DND-41 (cell line): ENCODE results near the gene FAM184B.

Experiments
- ATAC-seq: fragments of 200-7000 bp; cut with Tn5 transposase; 3 replicates; pipeline ENCODE4 v1.9.1; 2021; ENCODE audit warnings: low read depth; ENCODE audit not compliant: insufficient read depth
- DNase-seq: peaks from one replicate; pipeline ENCODE4 v3.0.0-alpha.2; 2020
- H2AFZ ChIP-seq: 2 replicates; pipeline ENCODE4 v1.6.0; 2012; ENCODE audit warnings: low read depth, low read length
- H3K27ac ChIP-seq: 2 replicates; pipeline ENCODE4 v1.5.1; 2012; ENCODE audit warnings: low read length, inconsistent platforms
- H3K27me3 ChIP-seq: fragments of 200-600 bp; sonication (generic); 2 replicates; pipeline ENCODE4 v1.6.0; 2012; ENCODE audit warnings: low read length, mild to moderate bottlenecking, inconsistent platforms; ENCODE audit not compliant: insufficient read depth, poor library complexity
- H3K36me3 ChIP-seq: 2 replicates; pipeline ENCODE4 v1.5.1; 2012; ENCODE audit warnings: low read length, inconsistent platforms; ENCODE audit not compliant: insufficient read depth
- H3K4me1 ChIP-seq: 2 replicates; pipeline ENCODE4 v1.5.1; 2012; ENCODE audit warnings: mild to moderate bottlenecking, low read length; ENCODE audit not compliant: insufficient read depth
- H3K4me2 ChIP-seq: 2 replicates; pipeline ENCODE4 v1.6.0; 2012; ENCODE audit warnings: mild to moderate bottlenecking, moderate library complexity, low read length, inconsistent platforms; ENCODE audit not compliant: insufficient read depth
- H3K4me3 ChIP-seq, 2 experiments: fragments of 200-600 bp in 1 of 2; shearing (Covaris generic) in 1 of 2; 2 replicates each; pipeline ENCODE4 v1.5.1; 2012 to 2016; ENCODE audit warnings: inconsistent platforms in 2 of 2, low read length in 2 of 2, mild to moderate bottlenecking in 2 of 2, low read depth in 1 of 2, moderate library complexity in 1 of 2
- H3K79me2 ChIP-seq: 2 replicates; pipeline ENCODE4 v1.6.0; 2012; ENCODE audit warnings: low read length, inconsistent platforms; ENCODE audit not compliant: insufficient read depth
- H3K9ac ChIP-seq: 2 replicates; pipeline ENCODE4 v1.6.0; 2012; ENCODE audit warnings: low read depth, mild to moderate bottlenecking, inconsistent platforms, low read length, moderate library complexity
- H3K9me3 ChIP-seq: 2 replicates; pipeline ENCODE4 v1.5.1; 2012; ENCODE audit warnings: low read length, moderate library complexity, mild to moderate bottlenecking, inconsistent platforms; ENCODE audit not compliant: insufficient read depth, severe bottlenecking
- H4K20me1 ChIP-seq: 2 replicates; pipeline ENCODE4 v1.6.0; 2012; ENCODE audit warnings: low read length; ENCODE audit not compliant: insufficient read depth
- EZH2 ChIP-seq: IDR thresholded peaks from 3 replicates; pipeline ENCODE4 v1.6.1; 2012; ENCODE audit warnings: borderline replicate concordance, low read depth, mild to moderate bottlenecking, moderate library complexity, low read length, inconsistent platforms; ENCODE audit not compliant: severe bottlenecking
- TF ChIP-seq, protein P1 (sequence below): IDR thresholded peaks from 2 replicates; pipeline ENCODE4 v1.5.1; 2012; ENCODE audit warnings: borderline replicate concordance, low read length, moderate library complexity, mild to moderate bottlenecking; ENCODE audit not compliant: poor library complexity, severe bottlenecking; ENCODE audit errors: extremely low read depth

Gene FAM184B

DNA sequence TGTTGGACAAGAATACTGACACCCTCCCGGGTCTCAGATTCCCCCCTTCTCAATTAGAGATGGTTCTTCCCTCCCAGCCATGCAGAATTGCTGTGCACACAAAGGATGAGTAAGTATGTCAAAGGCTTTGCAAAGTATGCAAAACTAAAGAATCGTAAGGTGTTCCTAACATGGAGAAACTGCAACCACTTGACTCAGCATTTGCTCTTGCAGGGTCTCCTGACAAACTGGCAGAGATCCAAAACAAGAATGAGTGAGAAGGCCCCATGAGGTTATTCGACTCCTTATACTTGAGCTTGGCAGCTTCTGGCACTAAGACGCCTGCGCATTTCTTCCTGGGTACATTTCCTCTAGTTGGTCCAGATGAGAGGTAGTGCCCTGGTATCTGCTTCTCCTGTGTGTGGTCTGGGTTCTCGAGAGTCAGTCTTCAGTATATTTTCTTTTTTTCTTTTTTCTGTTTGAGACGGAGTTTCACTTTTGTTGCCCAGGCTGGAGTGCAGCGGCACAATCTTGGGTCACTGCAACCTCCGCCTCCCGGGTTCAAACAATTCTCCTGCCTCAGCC, 8.2 kb downstream of the FAM184B start:
- no peak for DNase-seq
- no peak for TF ChIP-seq EZH2
- Histone ChIP-seq H3K4me1 (no peaks in the 10 kb centered on the region), H3K4me3 (no peak overlapping the region), H3K27me3 (no peaks in the 10 kb centered on the region), H3K4me2 (no peak overlapping the region), H3K36me3 (no peaks in the 10 kb centered on the region), H3K27ac (no peak overlapping the region), H4K20me1 (no peaks in the 10 kb centered on the region), H3K9me3 (no peaks in the 10 kb centered on the region), H2AFZ (no peak overlapping the region), H3K79me2 (no peaks in the 10 kb centered on the region), H3K9ac (no peak overlapping the region)
- ATAC-seq = no peak

DNA sequence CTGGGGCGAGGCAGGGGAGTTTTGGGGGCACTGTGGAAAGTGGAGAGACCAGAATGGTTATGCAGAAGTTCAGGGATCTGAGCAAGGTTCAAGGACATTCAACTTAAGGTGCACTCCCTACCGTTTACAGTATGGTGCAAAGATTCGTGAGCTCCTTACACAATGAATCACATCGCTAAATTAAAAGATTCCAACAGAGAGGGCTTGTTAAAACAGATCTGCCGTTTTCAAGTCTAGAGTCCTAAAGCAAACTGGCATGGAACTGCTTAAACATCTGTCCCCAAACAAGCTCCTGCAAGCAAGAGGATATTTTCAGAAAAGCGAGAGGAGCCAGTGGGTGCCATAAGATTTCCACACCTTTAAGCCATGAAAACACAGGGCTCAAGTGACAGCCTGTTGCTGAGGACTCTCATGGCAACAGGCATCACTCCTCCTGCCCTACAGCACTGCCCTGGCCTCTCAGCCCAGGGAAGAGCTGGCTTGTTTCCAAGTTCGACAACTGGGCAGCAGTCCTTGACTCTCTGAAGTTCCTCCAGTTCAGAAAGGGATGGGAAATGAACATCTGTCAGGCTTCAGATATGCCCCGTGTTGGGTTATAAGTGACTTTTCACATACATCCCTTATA, 10.0 kb downstream of the FAM184B start:
- Histone ChIP-seq H2AFZ (no peak overlapping the region), H3K4me2 (no peak overlapping the region), H3K4me3 (no peak overlapping the region), H3K9ac (no peak overlapping the region), H3K9me3 (no peaks in the 10 kb centered on the region), H4K20me1 (no peaks in the 10 kb centered on the region), H3K4me1 (no peaks in the 10 kb centered on the region), H3K36me3 (no peaks in the 10 kb centered on the region), H3K27ac (no peak overlapping the region), H3K27me3 (no peaks in the 10 kb centered on the region), H3K79me2 (no peaks in the 10 kb centered on the region)
- DNase-seq (no peak), ATAC-seq (no peak)
- TF ChIP-seq EZH2 = no peak
- TF ChIP-seq, protein P1, sequence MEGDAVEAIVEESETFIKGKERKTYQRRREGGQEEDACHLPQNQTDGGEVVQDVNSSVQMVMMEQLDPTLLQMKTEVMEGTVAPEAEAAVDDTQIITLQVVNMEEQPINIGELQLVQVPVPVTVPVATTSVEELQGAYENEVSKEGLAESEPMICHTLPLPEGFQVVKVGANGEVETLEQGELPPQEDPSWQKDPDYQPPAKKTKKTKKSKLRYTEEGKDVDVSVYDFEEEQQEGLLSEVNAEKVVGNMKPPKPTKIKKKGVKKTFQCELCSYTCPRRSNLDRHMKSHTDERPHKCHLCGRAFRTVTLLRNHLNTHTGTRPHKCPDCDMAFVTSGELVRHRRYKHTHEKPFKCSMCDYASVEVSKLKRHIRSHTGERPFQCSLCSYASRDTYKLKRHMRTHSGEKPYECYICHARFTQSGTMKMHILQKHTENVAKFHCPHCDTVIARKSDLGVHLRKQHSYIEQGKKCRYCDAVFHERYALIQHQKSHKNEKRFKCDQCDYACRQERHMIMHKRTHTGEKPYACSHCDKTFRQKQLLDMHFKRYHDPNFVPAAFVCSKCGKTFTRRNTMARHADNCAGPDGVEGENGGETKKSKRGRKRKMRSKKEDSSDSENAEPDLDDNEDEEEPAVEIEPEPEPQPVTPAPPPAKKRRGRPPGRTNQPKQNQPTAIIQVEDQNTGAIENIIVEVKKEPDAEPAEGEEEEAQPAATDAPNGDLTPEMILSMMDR = no peak

DNA sequence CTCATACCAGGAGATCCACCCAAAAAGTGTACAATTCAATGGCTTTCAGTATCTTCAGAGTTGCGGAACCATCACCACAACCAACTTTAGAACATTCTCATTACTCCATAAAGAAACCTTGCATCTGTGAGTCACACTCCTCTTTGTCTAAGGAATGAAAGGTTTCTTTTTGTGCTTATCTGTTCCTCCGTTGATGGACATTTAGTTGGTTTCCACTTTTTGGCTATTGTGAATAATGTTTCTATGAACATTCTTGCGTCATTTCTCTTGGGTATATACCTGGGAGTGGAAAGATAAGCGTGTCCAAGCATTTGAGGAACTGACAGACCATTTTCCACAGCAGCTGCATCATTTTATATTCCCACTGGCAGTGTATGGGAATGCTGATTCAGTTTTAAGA, 10.6 kb downstream of the FAM184B start:
- Histone ChIP-seq H2AFZ (no peak overlapping the region), H3K27ac (no peak overlapping the region), H3K79me2 (no peaks in the 10 kb centered on the region), H4K20me1 (no peaks in the 10 kb centered on the region), H3K27me3 (no peaks in the 10 kb centered on the region), H3K9ac (no peak overlapping the region), H3K36me3 (no peaks in the 10 kb centered on the region), H3K4me1 (no peaks in the 10 kb centered on the region), H3K4me3 (no peak overlapping the region), H3K4me2 (no peak overlapping the region), H3K9me3 (no peaks in the 10 kb centered on the region)
- ATAC-seq (no peak), DNase-seq (no peak)
- TF ChIP-seq, protein P1 = no peak
- no peak for TF ChIP-seq EZH2

DNA sequence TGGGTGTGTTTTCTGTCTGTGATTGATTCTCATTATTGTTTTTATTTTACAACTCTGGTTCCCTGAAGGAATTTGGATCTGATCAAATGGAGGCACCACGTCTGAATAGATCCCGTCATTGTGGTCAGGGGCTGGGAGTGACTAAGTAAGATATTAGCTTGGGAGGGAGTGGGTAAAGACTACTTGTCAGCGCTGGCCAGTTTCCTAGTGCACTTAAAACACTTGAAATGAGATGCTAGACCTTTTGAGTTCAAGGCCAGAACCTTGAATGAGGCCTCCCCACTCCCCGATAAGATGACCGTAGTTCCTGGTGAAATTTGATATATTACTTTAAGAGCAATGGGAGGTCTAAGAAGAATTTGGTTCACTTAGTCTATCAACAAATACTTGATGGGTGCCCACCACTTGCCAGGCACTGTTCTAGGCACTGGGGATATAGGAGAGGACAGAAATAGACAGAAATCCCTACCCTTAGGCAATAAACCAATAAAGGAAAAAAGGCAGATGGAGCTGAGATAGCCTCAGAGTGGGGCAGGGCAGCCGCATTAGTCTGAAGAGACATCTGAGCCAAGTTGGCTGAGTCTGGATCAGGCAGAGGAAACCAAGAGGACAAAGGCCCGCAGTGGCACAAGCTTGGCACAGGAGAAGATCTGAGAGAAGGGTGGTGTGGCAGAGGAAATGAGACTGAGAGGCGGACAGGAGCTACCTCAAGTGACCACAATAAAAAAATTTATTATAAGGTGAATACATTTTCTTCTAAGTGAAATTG, 11.8 kb downstream of the FAM184B start:
- H2AFZ ChIP-seq = no peak overlapping the region
- no peaks in the 10 kb centered on the region for H4K20me1 ChIP-seq
- H3K4me1 ChIP-seq = no peaks in the 10 kb centered on the region
- H3K27ac ChIP-seq = no peak overlapping the region
- no peaks in the 10 kb centered on the region for H3K36me3 ChIP-seq
- no peak overlapping the region for H3K4me3 ChIP-seq
- H3K9ac ChIP-seq = no peak overlapping the region
- no peak for ATAC-seq
- no peak overlapping the region for H3K4me2 ChIP-seq
- DNase-seq = no peak
- no peaks in the 10 kb centered on the region for H3K79me2 ChIP-seq
- H3K27me3 ChIP-seq = no peaks in the 10 kb centered on the region
- H3K9me3 ChIP-seq = no peaks in the 10 kb centered on the region
- no peak for TF ChIP-seq EZH2
- TF ChIP-seq, protein P1 = no peak
